Neuron (in vitro differentiated cells): ENCODE measurements around the gene BEND3.
"Not testable (repeated sequence)": the region's sequence is repeated elsewhere in the genome, so short reads cannot be mapped to it uniquely, and the experiment has no call there.

ENCODE experiments used
- H2AFZ ChIP-seq: one replicate; pipeline ENCODE4 v1.6.1; 2013; ENCODE audit warnings: low read depth, mild to moderate bottlenecking, inconsistent platforms, low read length, moderate library complexity
- H3K27me3 ChIP-seq: one replicate; pipeline ENCODE4 v1.6.1; 2013; ENCODE audit warnings: low read length; ENCODE audit not compliant: insufficient read depth
- H3K36me3 ChIP-seq: one replicate; pipeline ENCODE4 v1.6.1; 2013; ENCODE audit warnings: low read length; ENCODE audit not compliant: insufficient read depth
- H3K4me1 ChIP-seq: one replicate; pipeline ENCODE4 v1.6.1; 2013; ENCODE audit warnings: low read length; ENCODE audit not compliant: insufficient read depth
- H3K4me3 ChIP-seq: 2 replicates; pipeline ENCODE4 v1.5.1; 2013; ENCODE audit warnings: mild to moderate bottlenecking, low read length, moderate library complexity
- H3K9me3 ChIP-seq: one replicate; pipeline ENCODE4 v1.6.1; 2013; ENCODE audit warnings: low read length

The BEND3 gene

DNA sequence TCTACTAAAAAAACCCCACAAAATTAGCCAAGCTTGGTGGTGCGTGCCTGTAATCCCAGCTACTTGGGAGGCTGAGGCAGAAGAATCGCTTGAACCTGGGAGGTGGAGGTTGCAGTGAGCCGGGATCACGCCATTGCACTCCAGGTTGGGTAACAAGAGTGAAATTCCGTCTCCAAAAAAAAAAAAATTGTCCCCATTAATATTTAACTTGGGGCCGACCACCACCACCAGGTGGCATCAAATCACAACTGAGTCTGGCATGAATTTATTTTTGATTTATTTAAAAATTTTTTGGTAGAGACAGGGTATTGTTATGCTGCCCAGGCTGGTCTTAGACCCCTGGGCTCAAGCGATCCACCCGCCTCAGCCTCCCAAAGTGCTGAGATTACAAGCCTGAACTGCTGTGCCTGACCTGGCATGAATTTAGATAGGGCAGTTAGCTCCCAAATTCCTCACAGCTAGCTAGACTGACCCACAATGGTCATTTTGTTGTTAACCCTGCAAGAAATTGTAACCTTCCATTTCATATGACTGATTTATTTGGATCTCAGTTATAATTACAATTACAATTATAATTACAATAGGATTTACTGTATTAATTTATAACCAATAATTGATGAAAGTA, 17.1 kb upstream of the BEND3 start:
- H3K9me3 ChIP-seq: no peaks in the 10 kb centered on the region
- H3K4me3 ChIP-seq: no peak overlapping the region
- no peaks in the 10 kb centered on the region for H3K36me3 ChIP-seq
- no peak overlapping the region for H2AFZ ChIP-seq
- no peaks in the 10 kb centered on the region for H3K27me3 ChIP-seq
- no peaks in the 10 kb centered on the region for H3K4me1 ChIP-seq

DNA sequence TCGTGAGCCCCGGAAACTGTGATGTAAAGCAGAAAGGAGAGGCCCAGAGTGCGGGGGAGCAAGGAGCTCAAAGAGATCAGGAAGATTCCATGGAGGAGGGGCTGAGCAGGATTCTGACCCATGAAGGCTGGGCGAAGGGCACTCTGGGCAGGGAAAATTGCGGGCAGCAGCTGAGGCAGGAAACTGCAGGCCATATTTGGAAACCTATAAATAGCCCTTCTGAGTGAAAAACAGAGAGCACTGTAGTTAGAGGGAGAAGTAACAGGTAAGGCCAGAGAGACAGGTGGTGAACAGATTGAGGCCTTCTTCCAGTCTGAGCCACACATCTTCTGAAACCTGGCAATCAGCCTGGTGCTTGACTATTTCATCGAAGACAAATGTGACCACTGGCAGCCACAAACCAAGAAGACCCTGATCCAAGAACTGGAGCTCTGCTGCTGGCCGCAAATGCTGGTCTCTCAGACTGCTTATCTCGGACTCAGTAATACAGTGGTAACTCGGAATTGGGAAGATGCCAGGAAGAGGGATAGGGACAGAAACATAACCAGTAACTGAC, 14.1 kb upstream of the BEND3 start:
- no peaks in the 10 kb centered on the region for H3K9me3 ChIP-seq
- H3K27me3 ChIP-seq: no peaks in the 10 kb centered on the region
- H2AFZ ChIP-seq: no peak overlapping the region

DNA sequence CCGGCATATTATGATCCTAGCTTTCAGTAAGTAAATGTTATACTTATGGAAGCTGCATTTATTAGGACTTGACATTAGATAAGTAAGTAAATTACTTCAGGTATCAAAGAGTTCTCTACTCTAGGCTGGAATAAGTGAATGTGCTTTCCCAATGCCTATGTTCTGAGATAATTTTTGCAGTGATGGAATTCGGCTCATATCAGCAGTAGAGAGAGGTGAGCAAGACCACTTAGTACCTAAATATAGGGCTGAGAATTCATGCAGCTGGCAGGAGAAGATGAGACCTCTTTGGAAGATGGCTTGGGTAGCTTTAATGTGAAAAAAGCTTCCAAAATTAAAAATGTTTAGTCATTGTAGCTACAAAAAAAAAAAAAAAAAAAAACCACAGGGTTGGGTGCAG, 13.3 kb upstream of the BEND3 start:
- Histone ChIP-seq H3K36me3 (no peaks in the 10 kb centered on the region), H3K4me3 (no peak overlapping the region), H2AFZ (no peak overlapping the region), H3K4me1 (peaks cover 7% of the 10 kb centered on the region), H3K9me3 (no peaks in the 10 kb centered on the region), H3K27me3 (no peaks in the 10 kb centered on the region)

More for the DNA sequence above, 14.1 kb upstream of the BEND3 start:
- no peaks in the 10 kb centered on the region for H3K36me3 ChIP-seq
- no peak overlapping the region for H3K4me3 ChIP-seq
- H3K4me1 ChIP-seq: peaks cover 7% of the 10 kb centered on the region

DNA sequence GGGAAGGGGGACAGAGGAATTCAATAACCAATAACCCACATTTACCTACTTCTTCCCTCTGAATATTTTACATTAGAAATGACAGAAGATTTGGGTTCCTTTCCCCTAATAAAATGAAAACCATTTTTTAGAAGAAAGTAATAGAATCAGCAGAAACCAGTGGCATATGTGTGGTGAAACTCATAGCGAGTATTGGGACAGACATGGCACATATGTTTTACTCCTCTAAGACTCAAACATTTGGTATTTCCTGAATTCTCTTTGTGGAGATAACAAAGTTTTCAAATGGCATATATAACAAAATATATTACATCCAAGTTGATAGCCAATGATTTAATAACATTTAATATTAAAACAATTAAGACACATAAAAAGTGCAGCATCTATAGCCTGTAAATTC, 12.9 kb upstream of the BEND3 start:
- Histone ChIP-seq H2AFZ (no peak overlapping the region), H3K9me3 (no peaks in the 10 kb centered on the region), H3K36me3 (no peaks in the 10 kb centered on the region), H3K27me3 (no peaks in the 10 kb centered on the region), H3K4me1 (peaks cover 7% of the 10 kb centered on the region), H3K4me3 (no peak overlapping the region)

DNA sequence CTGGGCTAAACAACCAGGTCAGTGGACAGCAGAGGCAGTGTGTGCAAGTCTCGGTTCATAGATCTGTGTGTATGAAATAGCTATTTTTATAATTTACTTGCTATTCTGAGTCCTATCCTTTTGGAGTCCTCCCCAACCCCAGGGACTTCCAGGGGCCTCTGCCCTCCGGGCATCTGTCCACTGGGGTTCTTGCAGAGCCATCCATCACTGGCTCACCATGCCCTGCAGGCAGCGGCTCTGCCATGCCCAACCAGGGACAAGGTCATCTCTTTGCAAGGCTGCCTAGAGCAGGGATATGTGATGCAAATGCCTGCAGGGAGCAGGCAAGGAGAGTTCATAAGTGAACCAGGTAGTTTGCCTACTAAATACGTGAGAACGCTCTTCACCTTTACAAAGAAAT, 10.5 kb upstream of the BEND3 start:
- no peaks in the 10 kb centered on the region for H3K9me3 ChIP-seq
- H3K4me3 ChIP-seq: no peak overlapping the region
- no peak overlapping the region for H2AFZ ChIP-seq

DNA sequence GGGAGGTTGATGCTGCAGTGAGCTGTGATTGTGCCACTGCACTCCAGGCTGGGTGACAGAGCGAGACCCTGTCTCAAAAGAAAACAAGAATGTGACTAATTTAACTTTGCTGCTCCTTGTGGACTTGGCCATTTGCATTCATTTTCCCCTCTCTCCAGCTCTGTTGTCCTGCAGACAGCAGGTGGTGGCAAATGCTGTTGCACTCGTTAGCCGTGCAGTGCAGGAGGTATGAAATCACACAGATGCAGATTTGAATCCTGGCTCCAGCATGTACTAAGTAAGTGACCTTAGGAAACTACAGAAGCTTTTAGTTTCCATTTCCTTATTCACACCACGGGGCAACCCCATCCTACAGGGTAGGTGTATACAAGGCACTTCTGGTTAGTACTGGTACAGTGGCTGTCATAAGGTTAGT, 9.6 kb upstream of the BEND3 start:
- Histone ChIP-seq H2AFZ (no peak overlapping the region), H3K9me3 (no peaks in the 10 kb centered on the region), H3K27me3 (no peaks in the 10 kb centered on the region), H3K4me3 (no peak overlapping the region), H3K36me3 (no peaks in the 10 kb centered on the region), H3K4me1 (peaks cover 7% of the 10 kb centered on the region)

More for the DNA sequence above, 10.5 kb upstream of the BEND3 start:
- Histone ChIP-seq H3K4me1 (peaks cover 7% of the 10 kb centered on the region), H3K27me3 (no peaks in the 10 kb centered on the region), H3K36me3 (no peaks in the 10 kb centered on the region)

DNA sequence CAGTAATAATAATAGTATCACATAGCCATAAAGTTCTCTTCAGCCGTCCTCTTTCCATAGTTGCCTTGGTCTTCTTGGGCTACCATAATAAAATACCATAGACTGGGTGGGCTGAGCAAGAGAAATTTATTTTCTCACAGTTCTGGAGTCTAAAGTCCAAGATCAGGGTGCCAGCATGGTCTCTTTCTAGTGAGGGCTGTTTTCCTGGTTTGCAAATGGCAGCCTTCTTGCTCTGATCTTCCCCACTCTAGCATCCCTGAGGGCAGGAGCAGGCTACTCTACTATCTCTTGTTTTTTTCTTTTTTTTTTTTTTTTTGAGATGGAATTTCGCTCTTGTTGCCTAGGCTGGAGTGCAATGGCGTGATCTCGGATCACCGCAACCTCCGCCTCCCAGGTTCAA, 8.2 kb upstream of the BEND3 start:
- peaks cover 7% of the 10 kb centered on the region for H3K4me1 ChIP-seq
- no peak overlapping the region for H3K4me3 ChIP-seq
- no peaks in the 10 kb centered on the region for H3K36me3 ChIP-seq
- H3K27me3 ChIP-seq: no peaks in the 10 kb centered on the region
- H2AFZ ChIP-seq: no peak overlapping the region
- no peaks in the 10 kb centered on the region for H3K9me3 ChIP-seq

DNA sequence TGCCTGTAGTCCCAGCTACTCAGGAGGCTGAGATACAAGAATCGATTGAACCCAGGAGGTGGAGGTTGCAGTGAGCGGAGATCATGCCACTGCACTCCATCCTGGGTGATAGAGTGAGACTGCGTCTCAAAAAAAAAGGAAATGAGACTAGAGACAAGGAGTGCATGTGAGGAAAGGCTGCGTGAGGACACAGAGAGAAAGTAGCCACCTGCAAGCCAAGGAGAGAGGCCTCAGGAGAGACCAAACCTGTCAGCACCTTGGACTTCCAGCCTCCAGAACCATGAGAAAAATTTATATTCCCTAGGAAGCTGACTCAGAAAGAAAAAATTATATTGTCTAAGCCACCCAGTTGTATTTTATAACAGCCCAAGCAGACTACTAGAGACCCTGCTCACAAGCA, 7.4 kb upstream of the BEND3 start:
- Histone ChIP-seq H3K36me3 (no peaks in the 10 kb centered on the region), H3K27me3 (no peaks in the 10 kb centered on the region), H2AFZ (no peak overlapping the region), H3K4me3 (no peak overlapping the region), H3K4me1 (peaks cover 11% of the 10 kb centered on the region), H3K9me3 (no peaks in the 10 kb centered on the region)

DNA sequence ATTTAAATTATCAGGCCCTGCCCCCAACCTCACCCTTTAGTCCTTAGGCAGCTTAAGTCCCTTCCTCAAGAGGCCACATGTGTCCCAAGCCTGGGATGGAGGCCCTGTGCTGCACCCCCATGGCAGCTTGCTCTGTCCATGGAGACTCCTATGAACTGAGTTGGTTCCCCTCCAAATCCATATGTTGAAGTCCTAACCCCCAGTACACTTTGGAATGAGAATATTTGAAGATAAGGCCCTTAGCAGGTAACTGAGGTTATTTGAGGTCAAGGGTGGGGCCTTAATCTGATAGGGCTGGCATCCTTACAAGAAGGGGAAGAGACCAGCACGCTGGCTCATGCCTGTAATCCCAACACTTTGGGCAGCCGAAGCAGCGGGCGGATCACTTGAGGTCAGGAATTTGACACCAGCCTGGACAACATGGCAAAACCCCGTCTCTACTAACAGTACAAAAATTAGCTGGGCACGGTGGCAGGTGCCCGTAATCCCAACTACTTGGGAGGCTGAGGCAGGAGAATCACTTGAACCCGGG, 6.7 kb upstream of the BEND3 start:
- H3K27me3 ChIP-seq: no peaks in the 10 kb centered on the region
- no peak overlapping the region for H3K4me3 ChIP-seq
- no peaks in the 10 kb centered on the region for H3K36me3 ChIP-seq
- H3K4me1 ChIP-seq: peaks cover 18% of the 10 kb centered on the region
- H2AFZ ChIP-seq: no peak overlapping the region
- no peaks in the 10 kb centered on the region for H3K9me3 ChIP-seq

DNA sequence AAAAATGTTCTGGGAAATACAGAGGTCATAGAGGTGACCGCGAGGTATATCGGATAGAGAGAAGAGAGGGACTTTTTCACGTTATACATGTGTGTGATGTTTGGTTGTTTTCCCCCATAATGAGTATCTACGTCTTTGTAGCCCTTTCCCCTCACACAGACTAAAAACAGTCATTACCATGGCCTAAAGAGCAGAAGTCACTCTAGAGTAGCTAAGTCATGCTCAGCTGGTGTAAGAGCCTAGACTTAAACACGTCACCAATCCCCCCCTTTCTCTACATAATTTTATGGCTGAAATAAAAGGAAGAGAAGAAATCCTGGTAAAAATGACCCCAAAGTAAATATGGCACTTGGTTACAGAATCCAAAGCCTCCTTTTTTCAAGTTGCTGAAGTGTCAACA, 6.0 kb upstream of the BEND3 start:
- H3K9me3 ChIP-seq: no peaks in the 10 kb centered on the region
- H2AFZ ChIP-seq: no peak overlapping the region
- no peaks in the 10 kb centered on the region for H3K27me3 ChIP-seq
- H3K36me3 ChIP-seq: no peaks in the 10 kb centered on the region
- H3K4me1 ChIP-seq: peaks cover 20% of the 10 kb centered on the region
- H3K4me3 ChIP-seq: no peak overlapping the region

DNA sequence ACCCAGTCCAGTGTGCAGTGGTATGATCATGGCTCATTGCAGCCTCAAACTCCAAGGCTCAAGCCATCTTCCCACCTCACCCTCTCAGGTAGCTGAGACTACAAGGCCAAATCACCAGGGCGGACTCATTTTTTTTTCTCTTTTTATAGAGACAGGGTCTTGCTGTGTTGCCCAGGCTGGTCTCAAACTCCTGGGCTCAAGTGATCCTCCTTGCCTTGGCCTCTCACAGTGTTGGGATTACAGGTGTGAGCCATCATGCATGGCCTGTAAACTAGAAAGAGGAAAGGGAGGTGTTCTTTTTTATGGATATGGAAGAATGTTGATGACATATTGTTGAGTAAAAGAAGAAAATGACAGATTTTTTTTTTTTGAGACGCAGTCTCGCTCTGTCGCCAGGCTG, 5.1 kb upstream of the BEND3 start:
- Histone ChIP-seq H3K4me1 (peaks cover 20% of the 10 kb centered on the region), H3K4me3 (no peak overlapping the region), H3K27me3 (no peaks in the 10 kb centered on the region), H3K36me3 (no peaks in the 10 kb centered on the region), H2AFZ (no peak overlapping the region), H3K9me3 (no peaks in the 10 kb centered on the region)

DNA sequence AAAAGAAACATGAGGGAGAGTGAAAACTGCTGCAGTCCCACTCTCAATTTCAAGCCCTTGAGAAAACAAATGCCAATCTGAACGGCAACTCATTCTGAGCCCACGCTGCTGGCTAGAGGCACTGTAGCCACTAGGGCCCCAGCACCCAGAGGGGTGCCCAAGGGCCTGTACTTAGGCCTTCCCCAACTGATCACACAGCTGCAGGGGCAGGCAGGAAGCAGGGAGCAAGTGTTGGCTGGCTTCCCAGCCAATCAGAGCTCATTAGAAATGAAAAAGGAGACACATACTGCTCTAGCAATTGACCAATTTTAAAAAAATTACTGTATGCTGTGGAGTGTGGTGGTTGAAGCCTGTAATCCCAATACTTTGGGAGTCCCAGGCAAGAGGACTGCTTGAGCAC, 3.7 kb upstream of the BEND3 start:
- H3K9me3 ChIP-seq: no peaks in the 10 kb centered on the region
- no peak overlapping the region for H3K4me3 ChIP-seq
- H2AFZ ChIP-seq: no peak overlapping the region
- H3K27me3 ChIP-seq: no peaks in the 10 kb centered on the region
- H3K4me1 ChIP-seq: peaks cover 14% of the 10 kb centered on the region
- H3K36me3 ChIP-seq: no peaks in the 10 kb centered on the region

DNA sequence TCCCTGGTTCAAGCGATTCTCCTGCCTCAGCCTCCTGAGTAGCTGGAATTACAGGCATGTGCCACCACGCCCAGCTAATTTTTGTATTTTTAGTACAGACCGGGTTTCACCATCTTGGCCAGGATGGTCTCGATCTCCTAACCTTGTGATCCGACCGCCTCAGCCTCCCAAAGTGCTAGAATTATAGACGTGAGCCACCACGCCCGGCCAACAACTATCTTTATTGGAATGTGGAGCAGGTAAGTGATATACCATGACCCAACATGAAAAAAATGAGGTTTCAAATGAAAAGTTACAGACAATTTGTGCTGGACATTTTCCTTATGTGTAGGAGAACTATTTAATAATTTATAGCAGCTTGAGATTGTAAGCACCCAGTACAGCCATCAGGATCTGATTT, 3.2 kb upstream of the BEND3 start:
- H3K27me3 ChIP-seq, H2AFZ ChIP-seq, H3K9me3 ChIP-seq, H3K36me3 ChIP-seq, H3K4me3 ChIP-seq: not testable (repeated sequence)
- peaks cover 19% of the 10 kb centered on the region for H3K4me1 ChIP-seq

DNA sequence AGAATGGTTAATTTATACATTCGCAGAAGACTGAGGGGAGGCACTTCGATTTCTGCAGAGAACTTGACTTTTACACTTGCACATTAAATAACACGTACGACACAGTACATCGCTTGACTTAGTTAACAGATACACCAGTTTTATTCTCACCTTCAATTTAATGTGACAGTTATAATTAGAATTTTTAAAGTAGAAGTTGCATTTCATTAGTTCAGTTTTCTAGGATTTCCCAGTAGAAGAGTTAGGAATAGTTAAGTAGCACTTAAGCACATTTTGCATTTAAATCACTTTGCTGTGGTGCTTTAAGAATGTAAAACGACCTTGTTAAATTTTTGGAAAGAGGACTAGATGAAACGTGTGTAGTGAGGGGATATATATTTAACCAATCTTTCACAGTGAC, 1.6 kb upstream of the BEND3 start:
- peak overlapping the region; percentile 87 for H3K4me3 ChIP-seq
- no peaks in the 10 kb centered on the region for H3K9me3 ChIP-seq
- no peaks in the 10 kb centered on the region for H3K27me3 ChIP-seq
- H2AFZ ChIP-seq: peak overlapping the region; percentile 58
- peaks cover 25% of the 10 kb centered on the region for H3K4me1 ChIP-seq
- peaks cover 4% of the 10 kb centered on the region for H3K36me3 ChIP-seq
